Measurements from ENCODE around the gene SPACA1. TPM values are rescaled to one million over a fixed set of nuclear protein-coding genes. Genes with fewer than 3 reads are reported as not detected.

The SPACA1 gene
- total RNA-seq, 4 donors from 2014 or later = not detected

- H3K36me3 ChIP-seq = no peaks in the 10 kb centered on the region
- WGBS = 39% methylated on average over 4 of the region's 4 CpGs
Measured at GRCh38 chr6:88008411-88008810, 39.2 kb upstream of the SPACA1 start.

GRCh38 chr6:88008831-88009231 is 38.8 kb upstream of the SPACA1 start:
- Histone ChIP-seq H3K9me3 (no peaks in the 10 kb centered on the region), H3K36me3 (no peaks in the 10 kb centered on the region), H3K27ac (no peak overlapping the region), H3K4me3 (no peak overlapping the region), H3K27me3 (no peaks in the 10 kb centered on the region), H3K4me1 (no peaks in the 10 kb centered on the region)
- TF ChIP-seq EP300 (IDR thresholded peaks at IDR 0.05) = no peak
- no peak for TF ChIP-seq POLR2A (IDR thresholded peaks at IDR 0.05)
- DNase-seq (ENCODE audit: low spot score in 2 of 2) = no peak
- WGBS = 15% methylated on average over 2 of the region's 2 CpGs

More at GRCh38 chr6:88008411-88008810, 39.2 kb upstream of the SPACA1 start:
- no peak for DNase-seq (ENCODE audit: low spot score in 2 of 2)
- Histone ChIP-seq H3K4me1 (no peaks in the 10 kb centered on the region), H3K4me3 (no peak overlapping the region), H3K27ac (no peak overlapping the region), H3K27me3 (no peaks in the 10 kb centered on the region), H3K9me3 (no peaks in the 10 kb centered on the region)
- TF ChIP-seq EP300 (IDR thresholded peaks at IDR 0.05) (no peak), CTCF (IDR thresholded peaks at IDR 0.05) (no peak), POLR2A (IDR thresholded peaks at IDR 0.05) (no peak), POLR2AphosphoS5 (IDR thresholded peaks at IDR 0.05) (no peak)

- Histone ChIP-seq H3K27ac (no peak overlapping the region), H3K9me3 (no peaks in the 10 kb centered on the region), H3K4me3 (no peak overlapping the region), H3K27me3 (no peaks in the 10 kb centered on the region), H3K4me1 (no peaks in the 10 kb centered on the region), H3K36me3 (no peaks in the 10 kb centered on the region)
- no peak for DNase-seq (ENCODE audit: low spot score in 2 of 2)
- TF ChIP-seq POLR2AphosphoS5 (IDR thresholded peaks at IDR 0.05) (no peak), EP300 (IDR thresholded peaks at IDR 0.05) (no peak), CTCF (IDR thresholded peaks at IDR 0.05) (no peak), POLR2A (IDR thresholded peaks at IDR 0.05) (no peak)
- 61% methylated on average over 3 of the region's 3 CpGs for WGBS
Measured at GRCh38 chr6:88013015-88013414, 34.6 kb upstream of the SPACA1 start.

- H3K9me3 ChIP-seq = no peaks in the 10 kb centered on the region
- WGBS = 91% methylated on average over 2 of the region's 2 CpGs
- H3K4me1 ChIP-seq = no peaks in the 10 kb centered on the region
- no peak for DNase-seq (ENCODE audit: low spot score in 2 of 2)
- H3K4me3 ChIP-seq = no peak overlapping the region
- no peak overlapping the region for H3K27ac ChIP-seq
- TF ChIP-seq EP300 (IDR thresholded peaks at IDR 0.05) (no peak), POLR2A (IDR thresholded peaks at IDR 0.05) (no peak), POLR2AphosphoS5 (IDR thresholded peaks at IDR 0.05) (no peak), CTCF (IDR thresholded peaks at IDR 0.05) (no peak)
- no peaks in the 10 kb centered on the region for H3K36me3 ChIP-seq
- no peaks in the 10 kb centered on the region for H3K27me3 ChIP-seq
Measured at GRCh38 chr6:88013554-88013953, 34.1 kb upstream of the SPACA1 start.

- no peaks in the 10 kb centered on the region for H3K9me3 ChIP-seq
- H3K27me3 ChIP-seq = no peaks in the 10 kb centered on the region
- no peak overlapping the region for H3K4me3 ChIP-seq
- H3K36me3 ChIP-seq = no peaks in the 10 kb centered on the region
- 49% methylated on average over 6 of the region's 6 CpGs for WGBS
- H3K27ac ChIP-seq = no peak overlapping the region
- no peaks in the 10 kb centered on the region for H3K4me1 ChIP-seq
- no peak for DNase-seq (ENCODE audit: low spot score in 2 of 2)
- TF ChIP-seq POLR2AphosphoS5 (IDR thresholded peaks at IDR 0.05) (no peak), CTCF (IDR thresholded peaks at IDR 0.05) (no peak), POLR2A (IDR thresholded peaks at IDR 0.05) (no peak), EP300 (IDR thresholded peaks at IDR 0.05) (no peak)
Measured at GRCh38 chr6:88020439-88020838, 27.2 kb upstream of the SPACA1 start.

GRCh38 chr6:88024696-88025095 is 22.9 kb upstream of the SPACA1 start:
- no peaks in the 10 kb centered on the region for H3K27me3 ChIP-seq
- WGBS = 81% methylated on average over 2 of the region's 2 CpGs
- TF ChIP-seq CTCF (IDR thresholded peaks at IDR 0.05) = no peak
- TF ChIP-seq POLR2A (IDR thresholded peaks at IDR 0.05) = no peak
- TF ChIP-seq EP300 (IDR thresholded peaks at IDR 0.05) = no peak
- TF ChIP-seq POLR2AphosphoS5 (IDR thresholded peaks at IDR 0.05) = no peak
- no peak for DNase-seq (ENCODE audit: low spot score in 2 of 2)
- no peaks in the 10 kb centered on the region for H3K36me3 ChIP-seq
- H3K4me1 ChIP-seq = no peaks in the 10 kb centered on the region
- H3K27ac ChIP-seq = no peak overlapping the region
- no peak overlapping the region for H3K4me3 ChIP-seq
- peaks cover 10% of the 10 kb centered on the region for H3K9me3 ChIP-seq

All from suprapubic skin (tissue), 4 donors.